H9 (cell line): ENCODE data around the gene EVX2. TPM values are rescaled to one million over a fixed set of nuclear protein-coding genes. Genes with fewer than 3 reads are reported as not detected.
A peak's percentile ranks its signal among the peaks of the same experiment; 100 is the strongest.

ENCODE experiments used
- DNase-seq: peaks from one replicate; pipeline ENCODE4 v3.0.0-alpha.2; 2017
- H2AFZ ChIP-seq: one replicate; pipeline ENCODE4 v1.6.1; 2013; ENCODE audit warnings: mild to moderate bottlenecking, low read length, control low read depth, moderate library complexity
- H2AK5ac ChIP-seq: 2 replicates; pipeline ENCODE4 v1.6.1; 2013; ENCODE audit warnings: low read length, control low read depth, mixed read lengths; ENCODE audit not compliant: insufficient read length
- H2BK120ac ChIP-seq: one replicate; pipeline ENCODE4 v1.6.1; 2013; ENCODE audit warnings: low read depth, mild to moderate bottlenecking, low read length, control low read depth, inconsistent platforms; ENCODE audit not compliant: poor library complexity, severe bottlenecking
- H2BK12ac ChIP-seq: 2 replicates; pipeline ENCODE4 v1.6.1; 2013; ENCODE audit warnings: low read length, control low read depth, mixed read lengths, low read depth; ENCODE audit not compliant: insufficient read length
- H2BK15ac ChIP-seq: 2 replicates; pipeline ENCODE4 v1.6.1; 2013; ENCODE audit warnings: low read depth, low read length, control low read depth
- H2BK20ac ChIP-seq: one replicate; pipeline ENCODE4 v1.6.1; 2013; ENCODE audit warnings: low read depth, mild to moderate bottlenecking, low read length, control low read depth, inconsistent platforms; ENCODE audit not compliant: poor library complexity, severe bottlenecking
- H2BK5ac ChIP-seq: 2 replicates; pipeline ENCODE4 v1.6.1; 2013; ENCODE audit warnings: low read length, control low read depth, mixed read lengths; ENCODE audit not compliant: insufficient read length
- H3K14ac ChIP-seq: 2 replicates; pipeline ENCODE4 v1.6.1; 2013; ENCODE audit warnings: low read length, control low read depth; ENCODE audit not compliant: insufficient read depth
- H3K18ac ChIP-seq: 2 replicates; pipeline ENCODE4 v1.6.1; 2013; ENCODE audit warnings: low read depth, mild to moderate bottlenecking, mixed read lengths, low read length, control low read depth; ENCODE audit not compliant: insufficient read length
- H3K23ac ChIP-seq: 2 replicates; pipeline ENCODE4 v1.6.1; 2013; ENCODE audit warnings: low read length, control low read depth, mixed read lengths, low read depth; ENCODE audit not compliant: insufficient read length
- H3K23me2 ChIP-seq: 2 replicates; pipeline ENCODE4 v1.6.1; 2013; ENCODE audit warnings: low read depth, mild to moderate bottlenecking, mixed read lengths, low read length, control low read depth; ENCODE audit not compliant: insufficient read length, poor library complexity, severe bottlenecking
- H3K27ac ChIP-seq: 2 replicates; pipeline ENCODE4 v1.5.1; 2013; ENCODE audit warnings: low read length, control low read depth, mixed read lengths, low read depth; ENCODE audit not compliant: insufficient read length
- H3K27me3 ChIP-seq: 2 replicates; pipeline ENCODE4 v1.6.1; 2013; ENCODE audit warnings: low read length, control low read depth, inconsistent platforms; ENCODE audit not compliant: insufficient read depth
- H3K4ac ChIP-seq: 2 replicates; pipeline ENCODE4 v1.6.1; 2013; ENCODE audit warnings: low read depth, mild to moderate bottlenecking, control low read depth, inconsistent platforms, low read length, moderate library complexity
- H3K4me1 ChIP-seq: 2 replicates; pipeline ENCODE4 v1.6.1; 2013; ENCODE audit warnings: low read length, control low read depth, inconsistent platforms; ENCODE audit not compliant: insufficient read depth
- H3K4me2 ChIP-seq: 2 replicates; pipeline ENCODE4 v1.6.1; 2013; ENCODE audit warnings: low read length, control low read depth, mixed read lengths; ENCODE audit not compliant: insufficient read length, insufficient read depth
- H3K56ac ChIP-seq: 2 replicates; pipeline ENCODE4 v1.6.1; 2013; ENCODE audit warnings: low read depth, mild to moderate bottlenecking, mixed read lengths, low read length, control low read depth; ENCODE audit not compliant: insufficient read length
- H3K79me1 ChIP-seq: 2 replicates; pipeline ENCODE4 v1.6.1; 2013; ENCODE audit warnings: low read depth, mild to moderate bottlenecking, moderate library complexity, low read length, control low read depth, inconsistent platforms; ENCODE audit not compliant: insufficient read depth, poor library complexity, severe bottlenecking
- H3K79me2 ChIP-seq: 2 replicates; pipeline ENCODE4 v1.6.1; 2013; ENCODE audit warnings: low read length, control low read depth, inconsistent platforms; ENCODE audit not compliant: insufficient read depth
- H3K9ac ChIP-seq: 2 replicates; pipeline ENCODE4 v1.6.1; 2013; ENCODE audit warnings: low read length, control low read depth, mixed read lengths; ENCODE audit not compliant: insufficient read length; ENCODE audit errors: extremely low read depth
- H3K9me3 ChIP-seq: one replicate; pipeline ENCODE4 v1.6.1; 2013; ENCODE audit warnings: low read depth, low read length, inconsistent platforms; ENCODE audit not compliant: control insufficient read depth
- H3T11ph ChIP-seq: one replicate; pipeline ENCODE4 v1.6.1; 2013; ENCODE audit warnings: mild to moderate bottlenecking, low read length, control low read depth, inconsistent platforms
- H4K20me1 ChIP-seq: one replicate; pipeline ENCODE4 v1.6.1; 2013; ENCODE audit not compliant: control insufficient read depth, insufficient read length, insufficient read depth
- H4K5ac ChIP-seq: 2 replicates; pipeline ENCODE4 v1.6.1; 2013; ENCODE audit warnings: low read depth, mild to moderate bottlenecking, mixed read lengths, low read length, control low read depth; ENCODE audit not compliant: insufficient read length
- H4K8ac ChIP-seq: replicated peaks from 2 replicates; pipeline ENCODE4 v1.6.1; 2013; ENCODE audit warnings: low read length, control low read depth, mixed read lengths, low read depth; ENCODE audit not compliant: insufficient read length
- H4K91ac ChIP-seq: 2 replicates; pipeline ENCODE4 v1.6.1; 2013; ENCODE audit warnings: low read depth, mild to moderate bottlenecking, moderate library complexity, mixed read lengths, low read length, control low read depth; ENCODE audit not compliant: insufficient read length
- H3K27ac Mint-ChIP-seq, 3 experiments: 2 replicates in 2 of 3; 3 replicates in 1 of 3; pipeline ENCODE4 v1.8.0; 2020 to 2021; ENCODE audit warnings: mixed read lengths in 3 of 3, mild to moderate bottlenecking in 1 of 3, moderate library complexity in 1 of 3
- H3K27me3 Mint-ChIP-seq: 2 replicates; pipeline ENCODE4 v1.8.0; 2021; ENCODE audit warnings: low read depth, mild to moderate bottlenecking, moderate library complexity, mixed read lengths
- H3K36me3 Mint-ChIP-seq, 3 experiments: 2 replicates in 2 of 3; 3 replicates in 1 of 3; pipeline ENCODE4 v1.8.0; 2020 to 2021; ENCODE audit warnings: low read depth in 3 of 3, mixed read lengths in 3 of 3; ENCODE audit not compliant: insufficient read depth in 1 of 3
- H3K4me1 Mint-ChIP-seq, 2 experiments: 2 replicates each; pipeline ENCODE4 v1.8.0; 2020; ENCODE audit warnings: mixed read lengths in 2 of 2
- H3K4me3 Mint-ChIP-seq, 2 experiments: 2 replicates in 1 of 2; 3 replicates in 1 of 2; pipeline ENCODE4 v1.8.0; 2020 to 2021; ENCODE audit warnings: mild to moderate bottlenecking in 2 of 2, mixed read lengths in 2 of 2, moderate library complexity in 1 of 2
- H3K9me3 Mint-ChIP-seq, 2 experiments: 2 replicates in 1 of 2; 3 replicates in 1 of 2; pipeline ENCODE4 v1.8.0; 2020; ENCODE audit warnings: mild to moderate bottlenecking in 2 of 2, mixed read lengths in 2 of 2, moderate library complexity in 1 of 2
- CTCF ChIP-seq: fragments of 200-600 bp; sonication (generic); conservative IDR thresholded peaks from 3 replicates; pipeline ENCODE4 v1.8.0; 2021; ENCODE audit warnings: antibody characterized with exemption, mild to moderate bottlenecking
- WGBS: extraction: QIAGEN DNeasy Blood & Tissue Kit; methylation state at CpG from one replicate; pipeline ENCODE4 v1.1.7; 2013; ENCODE audit warnings: missing lambda C conversion rate, low lambda C conversion rate, mixed read lengths; ENCODE audit not compliant: insufficient read length; ENCODE audit errors: extremely low coverage; 5-methylcytosine and 5-hydroxymethylcytosine counted together
- total RNA-seq: library from RNA; stranded (reverse); gene quantifications from 2 replicates; pipeline ENCODE4 v1.2.1, GENCODE V29; 2021

EVX2 gene
- total RNA-seq, 1 experiment from 2014 or later: not detected

- H2AFZ ChIP-seq: no peak overlapping the region
- no peak overlapping the region for H3T11ph ChIP-seq
- no peaks in the 10 kb centered on the region for H3K9me3 ChIP-seq
- no peak for TF ChIP-seq CTCF
- peak overlapping the region; percentile 39 for H3K4me2 ChIP-seq
- no CpG with 5 or more reads among the region's 15 CpGs for WGBS
- H3K4me1 ChIP-seq: no peaks in the 10 kb centered on the region
- H4K91ac ChIP-seq: no peak overlapping the region
- no peak overlapping the region for H3K23ac ChIP-seq
- H3K18ac ChIP-seq: no peak overlapping the region
- no peak overlapping the region for H2BK15ac ChIP-seq
- no peaks in the 10 kb centered on the region for H3K79me2 ChIP-seq
- H4K20me1 ChIP-seq: no peaks in the 10 kb centered on the region
- Mint-ChIP-seq H3K27ac (no peak overlapping the region), H3K4me1 (peaks cover 15 to 36% of the 10 kb centered on the region in 2 experiments), H3K9me3 (peaks cover 5 to 7% of the 10 kb centered on the region in 2 experiments; a peak in 4 of 5 replicates), H3K4me3 (no peak overlapping the region), H3K27me3 (peaks cover 96% of the 10 kb centered on the region), H3K36me3 (peaks cover 0 to 4% (median 0%) of the 10 kb centered on the region in 3 experiments; a peak in 1 of 7 replicates)
- no peak overlapping the region for H2BK5ac ChIP-seq
- no peak overlapping the region for H4K8ac ChIP-seq
- H3K79me1 ChIP-seq: no peaks in the 10 kb centered on the region
- H3K23me2 ChIP-seq: peaks cover 7% of the 10 kb centered on the region
- no peak overlapping the region for H3K56ac ChIP-seq
- H2AK5ac ChIP-seq: no peak overlapping the region
- no peak overlapping the region for H3K4ac ChIP-seq
- H2BK120ac ChIP-seq: no peak overlapping the region
- H2BK20ac ChIP-seq: no peak overlapping the region
- peak; percentile 53 for DNase-seq
- H2BK12ac ChIP-seq: no peak overlapping the region
- no peak overlapping the region for H3K14ac ChIP-seq
- peaks cover 87% of the 10 kb centered on the region for H3K27me3 ChIP-seq
- H3K27ac ChIP-seq: no peak overlapping the region
- no peak overlapping the region for H3K9ac ChIP-seq
- H4K5ac ChIP-seq: no peak overlapping the region
Measured at GRCh38 chr2:176075481-176075880, 8.3 kb downstream of the EVX2 start.
